ENCODE data around the gene RPL10L.

RPL10L gene

GRCh38 chr14:46651526-46652144 lies at the start of gene RPL10L:
TSS of gene RPL10L (minus strand) at chr14:46651781. CDS start at chr14:46651736, 45 bp downstream.
- H3K4me1 ChIP-seq = no peaks in the 10 kb centered on the region
- TF ChIP-seq CTCF (IDR thresholded peaks at IDR 0.05) = no peak
- no peak within 1 kb of the TSS for H2AFZ ChIP-seq

GRCh38 chr14:46691819-46692218 lies 40.2 kb upstream of the RPL10L start:
- Histone ChIP-seq H2AFZ (no peak overlapping the region), H3K27me3 (ENCODE audit: control insufficient read depth, insufficient read depth, low read length) (no peaks in the 10 kb centered on the region), H3K9ac (no peak overlapping the region), H3K27ac (no peak overlapping the region), H3K36me3 (ENCODE audit: control insufficient read depth, insufficient read depth, low read length) (no peaks in the 10 kb centered on the region), H3K79me2 (no peaks in the 10 kb centered on the region), H3K4me2 (ENCODE audit: low read length) (no peak overlapping the region), H3K4me3 (ENCODE audit: low read depth, low read length) (no peak overlapping the region), H3K4me1 (no peaks in the 10 kb centered on the region), H3K9me3 (ENCODE audit: control insufficient read depth, low read length) (no peaks in the 10 kb centered on the region)
- no peak for TF ChIP-seq CTCF (IDR thresholded peaks at IDR 0.05)

More at GRCh38 chr14:46651526-46652144, at the start of gene RPL10L:
- Histone ChIP-seq H3K9ac (no peak within 1 kb of the TSS), H3K36me3 (ENCODE audit: control insufficient read depth, insufficient read depth, low read length) (no peaks in the 10 kb centered on the region), H3K4me3 (ENCODE audit: low read depth, low read length) (no peak within 1 kb of the TSS), H3K27me3 (ENCODE audit: control insufficient read depth, insufficient read depth, low read length) (no peaks in the 10 kb centered on the region), H3K79me2 (no peaks in the 10 kb centered on the region), H3K27ac (no peak within 1 kb of the TSS), H3K4me2 (ENCODE audit: low read length) (no peak within 1 kb of the TSS), H3K9me3 (ENCODE audit: control insufficient read depth, low read length) (no peaks in the 10 kb centered on the region)

GRCh38 chr14:46686652-46687051 lies 35.1 kb upstream of the RPL10L start:
- Histone ChIP-seq H3K9ac (no peak overlapping the region), H3K4me3 (ENCODE audit: low read depth, low read length) (no peak overlapping the region), H3K27ac (no peak overlapping the region), H2AFZ (no peak overlapping the region), H3K36me3 (ENCODE audit: control insufficient read depth, insufficient read depth, low read length) (no peaks in the 10 kb centered on the region), H3K4me2 (ENCODE audit: low read length) (no peak overlapping the region), H3K4me1 (no peaks in the 10 kb centered on the region), H3K79me2 (no peaks in the 10 kb centered on the region), H3K9me3 (ENCODE audit: control insufficient read depth, low read length) (no peaks in the 10 kb centered on the region), H3K27me3 (ENCODE audit: control insufficient read depth, insufficient read depth, low read length) (no peaks in the 10 kb centered on the region)
- TF ChIP-seq CTCF (IDR thresholded peaks at IDR 0.05) = no peak

- Histone ChIP-seq H3K4me2 (ENCODE audit: low read length) (no peak overlapping the region), H3K9ac (no peak overlapping the region), H3K36me3 (ENCODE audit: control insufficient read depth, insufficient read depth, low read length) (no peaks in the 10 kb centered on the region), H3K27me3 (ENCODE audit: control insufficient read depth, insufficient read depth, low read length) (no peaks in the 10 kb centered on the region), H3K27ac (no peak overlapping the region), H3K79me2 (no peaks in the 10 kb centered on the region), H3K4me1 (no peaks in the 10 kb centered on the region), H2AFZ (no peak overlapping the region), H3K9me3 (ENCODE audit: control insufficient read depth, low read length) (no peaks in the 10 kb centered on the region), H3K4me3 (ENCODE audit: low read depth, low read length) (no peak overlapping the region)
- no peak for TF ChIP-seq CTCF (IDR thresholded peaks at IDR 0.05)
Observed at GRCh38 chr14:46672128-46672527, 20.5 kb upstream of the RPL10L start.

- Histone ChIP-seq H2AFZ (no peak overlapping the region), H3K79me2 (no peaks in the 10 kb centered on the region), H3K4me3 (ENCODE audit: low read depth, low read length) (no peak overlapping the region), H3K27me3 (ENCODE audit: control insufficient read depth, insufficient read depth, low read length) (no peaks in the 10 kb centered on the region), H3K9me3 (ENCODE audit: control insufficient read depth, low read length) (no peaks in the 10 kb centered on the region), H3K4me2 (ENCODE audit: low read length) (no peak overlapping the region), H3K27ac (no peak overlapping the region), H3K9ac (no peak overlapping the region), H3K4me1 (no peaks in the 10 kb centered on the region), H3K36me3 (ENCODE audit: control insufficient read depth, insufficient read depth, low read length) (no peaks in the 10 kb centered on the region)
- no peak for TF ChIP-seq CTCF (IDR thresholded peaks at IDR 0.05)
Observed at GRCh38 chr14:46663382-46663781, 11.8 kb upstream of the RPL10L start.
